Measurements from ENCODE around the gene SLC26A1. TPM values are rescaled to one million over a fixed set of nuclear protein-coding genes. Genes with fewer than 3 reads are reported as not detected.
A peak's percentile ranks its signal among the peaks of the same experiment; 100 is the strongest.

SLC26A1 gene
- total and polyA plus RNA-seq, 12 donors: 0.06 to 0.66 (median 0.33) TPM; not detected in 8

- Histone ChIP-seq H3K4me1 (peaks cover 7 to 28% (median 13%) of the 10 kb centered on the region in 9 donors), H3K36me3 (peaks cover 0 to 40% (median 17%) of the 10 kb centered on the region in 9 donors), H3K27ac (no peak overlapping the region), H3K4me3 (peak overlapping the region in 2 of 10 donors; percentile 2 to 14), H3K27me3 (peaks cover 0 to 10% (median 0%) of the 10 kb centered on the region in 7 donors), H3K9me3 (no peaks in the 10 kb centered on the region)
- ATAC-seq (no peak), DNase-seq (peak in 1 of 2 donors; percentile 11)
- TF ChIP-seq, protein P1, sequence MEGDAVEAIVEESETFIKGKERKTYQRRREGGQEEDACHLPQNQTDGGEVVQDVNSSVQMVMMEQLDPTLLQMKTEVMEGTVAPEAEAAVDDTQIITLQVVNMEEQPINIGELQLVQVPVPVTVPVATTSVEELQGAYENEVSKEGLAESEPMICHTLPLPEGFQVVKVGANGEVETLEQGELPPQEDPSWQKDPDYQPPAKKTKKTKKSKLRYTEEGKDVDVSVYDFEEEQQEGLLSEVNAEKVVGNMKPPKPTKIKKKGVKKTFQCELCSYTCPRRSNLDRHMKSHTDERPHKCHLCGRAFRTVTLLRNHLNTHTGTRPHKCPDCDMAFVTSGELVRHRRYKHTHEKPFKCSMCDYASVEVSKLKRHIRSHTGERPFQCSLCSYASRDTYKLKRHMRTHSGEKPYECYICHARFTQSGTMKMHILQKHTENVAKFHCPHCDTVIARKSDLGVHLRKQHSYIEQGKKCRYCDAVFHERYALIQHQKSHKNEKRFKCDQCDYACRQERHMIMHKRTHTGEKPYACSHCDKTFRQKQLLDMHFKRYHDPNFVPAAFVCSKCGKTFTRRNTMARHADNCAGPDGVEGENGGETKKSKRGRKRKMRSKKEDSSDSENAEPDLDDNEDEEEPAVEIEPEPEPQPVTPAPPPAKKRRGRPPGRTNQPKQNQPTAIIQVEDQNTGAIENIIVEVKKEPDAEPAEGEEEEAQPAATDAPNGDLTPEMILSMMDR (IDR thresholded peaks at IDR 0.05): no peak
- 44 to 47% methylated on average over 72 to 76 of the region's 76 CpGs for WGBS, 2 donors
- intact Hi-C loops (cut with DNase I): no loop called here
Measured at GRCh38 chr4:967113-968104, 25.8 kb downstream of the SLC26A1 start.

GRCh38 chr4:966266-967112 is 26.7 kb downstream of the SLC26A1 start:
- no peaks in the 10 kb centered on the region for H3K9me3 ChIP-seq
- intact Hi-C loops (cut with DNase I): no loop called here
- H3K27me3 ChIP-seq: peaks cover 0 to 10% (median 0%) of the 10 kb centered on the region in 7 donors
- H3K27ac ChIP-seq: no peak overlapping the region
- H3K4me3 ChIP-seq: no peak overlapping the region
- H3K4me1 ChIP-seq: peaks cover 0 to 18% (median 4%) of the 10 kb centered on the region in 9 donors
- DNase-seq (peak in 1 of 2 donors; percentile 10), ATAC-seq (no peak)
- peaks cover 0 to 49% (median 17%) of the 10 kb centered on the region in 9 donors for H3K36me3 ChIP-seq
- TF ChIP-seq, protein P1 (IDR thresholded peaks at IDR 0.05): no peak
- 90 to 93% methylated on average over 48 of the region's 48 CpGs for WGBS, 2 donors

DNA sequence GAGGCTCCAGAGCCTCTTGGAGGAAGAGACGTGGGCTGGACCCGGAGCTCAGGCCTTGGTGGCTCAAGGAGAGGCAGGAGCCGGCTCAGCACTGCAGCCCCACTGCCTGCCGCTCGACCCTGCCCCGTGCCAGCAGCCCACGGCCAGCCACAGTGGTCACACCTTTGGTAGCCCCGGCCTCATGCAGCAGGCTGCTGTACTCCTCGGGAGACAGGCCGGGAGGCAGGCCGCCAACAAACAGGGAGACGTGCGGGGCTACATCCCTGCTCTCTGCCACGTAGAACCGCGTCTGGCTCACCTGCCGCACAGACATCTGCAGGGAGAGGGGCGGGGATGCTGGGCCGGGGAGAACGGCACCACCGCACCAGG is 27.5 kb downstream of the SLC26A1 start:
- Histone ChIP-seq H3K27me3 (peaks cover 0 to 10% (median 0%) of the 10 kb centered on the region in 7 donors), H3K36me3 (peaks cover 0 to 54% (median 17%) of the 10 kb centered on the region in 9 donors), H3K27ac (no peak overlapping the region), H3K4me1 (peaks cover 0 to 12% (median 0%) of the 10 kb centered on the region in 9 donors), H3K9me3 (no peaks in the 10 kb centered on the region), H3K4me3 (no peak overlapping the region)
- DNase-seq (no peak), ATAC-seq (no peak)
- TF ChIP-seq, protein P1 (IDR thresholded peaks at IDR 0.05): no peak
- 91 to 93% methylated on average over 21 of the region's 21 CpGs for WGBS, 2 donors
- intact Hi-C loops (cut with DNase I): no loop called here
